HEK293T (cell line): Measurements from ENCODE around the gene IRF1.

Experiments used
- ARNT ChIP-seq: fragments of 450-650 bp; IDR thresholded peaks from 2 replicates; pipeline ENCODE4 v1.6.1; 2017; ENCODE audit warnings: mild to moderate bottlenecking
- BHLHE40 ChIP-seq: fragments of 450-650 bp; IDR thresholded peaks from 2 replicates; pipeline ENCODE4 v1.6.1; 2016; ENCODE audit warnings: mild to moderate bottlenecking, moderate library complexity, borderline replicate concordance
- CTBP1 ChIP-seq: fragments of 450-650 bp; IDR thresholded peaks from 2 replicates; pipeline ENCODE4 v1.6.1; 2016; ENCODE audit warnings: borderline replicate concordance
- FOXA1 ChIP-seq: fragments of 450-650 bp; IDR thresholded peaks from 2 replicates; pipeline ENCODE4 v1.6.1; 2016; ENCODE audit warnings: mild to moderate bottlenecking
- FOXK2 ChIP-seq: fragments of 450-650 bp; IDR thresholded peaks from 2 replicates; pipeline ENCODE4 v1.6.1; 2016; ENCODE audit warnings: mild to moderate bottlenecking
- FOXM1 ChIP-seq: fragments of 450-650 bp; IDR thresholded peaks from 2 replicates; pipeline ENCODE4 v1.6.1; 2017; ENCODE audit warnings: mild to moderate bottlenecking, borderline replicate concordance
- HDGF ChIP-seq: fragments of 450-650 bp; IDR thresholded peaks from 2 replicates; pipeline ENCODE4 v1.6.1; 2017; ENCODE audit warnings: antibody characterized with exemption, borderline replicate concordance
- L3MBTL2 ChIP-seq: fragments of 450-650 bp; conservative IDR thresholded peaks from 2 replicates; pipeline ENCODE4 v1.6.1; 2016; ENCODE audit warnings: mild to moderate bottlenecking
- TARDBP ChIP-seq: fragments of 450-650 bp; IDR thresholded peaks from 2 replicates; pipeline ENCODE4 v1.6.1; 2016

GRCh38 chr5:132467287-132467984, 23.1 kb downstream of the IRF1 start:
- TF ChIP-seq TARDBP = no peak
- no peak for TF ChIP-seq FOXA1
- no peak for TF ChIP-seq FOXM1
- TF ChIP-seq HDGF = no peak
- TF ChIP-seq BHLHE40 = no peak
- TF ChIP-seq CTBP1 = no peak
- TF ChIP-seq ARNT = no peak
- no peak for TF ChIP-seq L3MBTL2
- no peak for TF ChIP-seq FOXK2
